Stimulated activated CD8-positive, alpha-beta memory T cell treated with anti-CD3 and anti-CD28 coated beads, Interleukin-15, amount 100 ng/mL, for 4 hours (primary cell): Measurements from ENCODE around the gene HPS5.
A peak's percentile ranks its signal among the peaks of the same experiment; 100 is the strongest.
"Not testable (repeated sequence)": the region's sequence is repeated elsewhere in the genome, so short reads cannot be mapped to it uniquely, and the experiment has no call there.

Source experiments
- DNase-seq, 2 donors: peaks; one replicate each; pipeline ENCODE4 v3.0.0-alpha.2; 2020; ENCODE audit warnings: low read depth in 2 of 2

Gene HPS5

GRCh38 chr11:18269252-18269651 is 52.7 kb downstream of the HPS5 start:
- not testable (repeated sequence) for DNase-seq

GRCh38 chr11:18267335-18268133 is 54.4 kb downstream of the HPS5 start:
- DNase-seq: not testable (repeated sequence)

GRCh38 chr11:18265949-18266348 is 56.0 kb downstream of the HPS5 start, which contains the start of gene SAA1:
TSS of gene SAA1 (plus strand) at chr11:18266264. CDS start at chr11:18266888, 624 bp downstream.
- no peak for DNase-seq

- no peak for DNase-seq
Observed at GRCh38 chr11:18264677-18265555, 57.0 kb downstream of the HPS5 start.

GRCh38 chr11:18264035-18264434 is 57.9 kb downstream of the HPS5 start:
- DNase-seq: no peak

- not testable (repeated sequence) for DNase-seq
Observed at GRCh38 chr11:18262681-18263350, 59.1 kb downstream of the HPS5 start.

GRCh38 chr11:18261721-18262120 is 60.2 kb downstream of the HPS5 start:
- no peak for DNase-seq

- DNase-seq: no peak
Observed at GRCh38 chr11:18259259-18259658, 62.7 kb downstream of the HPS5 start.

- no peak for DNase-seq
Observed at GRCh38 chr11:18254781-18255361, 67.1 kb downstream of the HPS5 start.

GRCh38 chr11:18253778-18254338 is 68.1 kb downstream of the HPS5 start:
- no peak for DNase-seq

- no peak for DNase-seq
Observed at GRCh38 chr11:18253233-18253632, 68.7 kb downstream of the HPS5 start.

GRCh38 chr11:18248561-18248960 is 73.4 kb downstream of the HPS5 start, which contains the start of gene SAA2:
TSS of gene SAA2 (minus strand) at chr11:18248668. CDS start at chr11:18248011, 657 bp downstream.
- DNase-seq: no peak

GRCh38 chr11:18247191-18247581 is 74.8 kb downstream of the HPS5 start:
- not testable (repeated sequence) for DNase-seq

- DNase-seq: not testable (repeated sequence)
Observed at GRCh38 chr11:18246379-18247190, 75.4 kb downstream of the HPS5 start.

GRCh38 chr11:18245396-18245795 is 76.5 kb downstream of the HPS5 start:
- DNase-seq: no peak

- DNase-seq: peak; percentile 2 to 35
Observed at GRCh38 chr11:18243783-18244362, 78.1 kb downstream of the HPS5 start.

- DNase-seq: no peak
Observed at GRCh38 chr11:18239655-18240054, 82.3 kb downstream of the HPS5 start.

GRCh38 chr11:18236664-18237356 is 85.1 kb downstream of the HPS5 start, which contains the start of gene SAA4:
TSS of gene SAA4 (minus strand) at chr11:18236802. CDS start at chr11:18235926, 876 bp downstream.
- no peak for DNase-seq
